Measurements from ENCODE around the gene PIAS4.

PIAS4 gene

DNA sequence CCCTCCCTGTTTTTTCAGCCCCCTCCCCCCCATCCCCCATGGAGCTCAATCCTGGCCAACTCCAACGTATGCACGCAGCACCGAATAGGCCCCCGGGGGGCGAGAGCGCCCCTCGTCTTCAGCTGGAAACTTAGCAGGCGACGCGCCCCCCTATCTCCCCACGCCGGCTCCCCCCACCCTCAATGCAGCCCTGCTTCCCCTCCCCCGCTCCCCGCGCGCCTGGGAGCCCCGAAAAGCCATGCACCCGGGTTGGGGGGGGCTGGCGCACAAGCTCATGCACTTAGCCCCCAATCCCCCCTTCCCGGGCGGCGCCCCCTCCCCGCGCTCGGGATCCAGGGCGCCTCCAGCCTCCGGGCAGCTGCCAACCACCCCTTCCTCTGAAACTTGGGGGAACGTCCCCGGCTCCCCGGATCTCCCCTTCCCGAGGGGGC is 58.7 kb downstream of the PIAS4 start (continued):
- TF ChIP-seq ZNF621 (tag by site-specific recombination; IDR thresholded peaks at IDR 0.05): no peak
- TF ChIP-seq PBX3 (CRISPR knock-in tag; IDR thresholded peaks at IDR 0.05): no peak
- TF ChIP-seq GLIS2 (tag by site-specific recombination; IDR thresholded peaks at IDR 0.05): peak; percentile 55
- no peak for TF ChIP-seq SP2 (tag by site-specific recombination; IDR thresholded peaks at IDR 0.05)
- no peak for TF ChIP-seq ZNF280D (tag by site-specific recombination; IDR thresholded peaks at IDR 0.05)
- TF ChIP-seq, protein P1, sequence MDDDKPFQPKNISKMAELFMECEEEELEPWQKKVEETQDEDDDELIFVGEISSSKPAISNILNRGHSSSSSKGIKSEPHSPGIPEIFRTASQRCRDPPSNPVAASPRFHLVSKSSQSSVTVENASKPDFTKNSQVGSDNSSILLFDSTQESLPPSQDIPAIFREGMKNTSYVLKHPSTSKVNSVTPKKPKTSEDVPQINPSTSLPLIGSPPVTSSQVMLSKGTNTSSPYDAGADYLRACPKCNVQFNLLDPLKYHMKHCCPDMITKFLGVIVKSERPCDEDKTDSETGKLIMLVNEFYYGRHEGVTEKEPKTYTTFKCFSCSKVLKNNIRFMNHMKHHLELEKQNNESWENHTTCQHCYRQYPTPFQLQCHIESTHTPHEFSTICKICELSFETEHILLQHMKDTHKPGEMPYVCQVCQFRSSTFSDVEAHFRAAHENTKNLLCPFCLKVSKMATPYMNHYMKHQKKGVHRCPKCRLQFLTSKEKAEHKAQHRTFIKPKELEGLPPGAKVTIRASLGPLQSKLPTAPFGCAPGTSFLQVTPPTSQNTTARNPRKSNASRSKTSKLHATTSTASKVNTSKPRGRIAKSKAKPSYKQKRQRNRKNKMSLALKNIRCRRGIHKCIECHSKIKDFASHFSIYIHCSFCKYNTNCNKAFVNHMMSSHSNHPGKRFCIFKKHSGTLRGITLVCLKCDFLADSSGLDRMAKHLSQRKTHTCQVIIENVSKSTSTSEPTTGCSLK (tag by site-specific recombination; IDR thresholded peaks at IDR 0.05): no peak
- TF ChIP-seq ZSCAN23 (tag by site-specific recombination; IDR thresholded peaks at IDR 0.05): no peak
- TF ChIP-seq ZNF830 (tag by site-specific recombination; IDR thresholded peaks at IDR 0.05; ENCODE audit: low read depth): no peak
- TF ChIP-seq REST (tag by site-specific recombination; IDR thresholded peaks at IDR 0.05): no peak
- TF ChIP-seq ZNF423 (tag by site-specific recombination; IDR thresholded peaks at IDR 0.05): peak; percentile 43; the same call in 1 of the 2 replicates
- no peak for TF ChIP-seq ZFP37 (tag by site-specific recombination; IDR thresholded peaks at IDR 0.05)
- peak; percentile 56; the same call in 1 of the 2 replicates for TF ChIP-seq ZEB2 (tag by site-specific recombination; IDR thresholded peaks at IDR 0.05)

DNA sequence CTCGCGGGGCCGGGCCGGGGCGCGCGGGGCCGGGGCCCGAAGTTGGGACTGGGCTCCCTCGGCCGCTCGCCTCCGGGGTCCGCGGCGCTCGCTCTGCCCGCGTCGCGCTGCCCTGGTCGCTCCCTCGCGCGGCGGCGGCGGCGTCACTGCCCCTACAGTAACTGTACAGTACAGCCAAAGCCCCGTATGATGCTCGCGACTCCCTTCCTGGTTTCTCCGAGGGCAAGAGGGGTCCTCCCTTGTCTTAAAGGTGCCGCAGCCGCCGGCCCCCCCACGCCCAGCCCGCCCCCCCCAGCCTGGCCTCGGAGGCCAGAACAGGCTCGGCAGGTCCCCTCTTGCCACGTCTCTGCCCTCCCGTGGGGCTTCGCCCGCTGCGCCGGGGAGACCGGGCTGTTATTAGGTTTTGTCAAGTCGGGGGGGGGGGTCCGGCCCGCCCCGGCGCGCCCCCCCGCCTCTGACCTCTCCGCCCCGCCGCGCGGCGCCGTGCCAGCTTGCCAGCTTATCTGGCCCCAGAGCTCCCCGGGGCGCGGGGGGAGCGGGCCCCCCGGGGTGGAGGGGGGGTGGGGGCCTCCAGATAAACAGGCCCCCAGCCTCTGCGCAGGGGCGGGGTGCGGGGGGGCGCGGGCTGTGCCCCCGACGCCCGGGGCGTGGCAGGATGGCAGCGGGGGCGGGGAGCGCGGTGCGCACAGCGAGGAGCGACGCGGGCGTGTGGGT is 59.3 kb downstream of the PIAS4 start, which contains the start of gene ZBTB7A:
ZBTB7A (minus strand) TSS at position 218 of the 714 bp plus-strand sequence. CDS start 11,667 bp downstream, outside the sequence.
- CTCF ChIA-PET: interaction anchor here (1.7 kb wide), 1 partner anchor 73 kb away, joined by 3 read pairs; no protein-coding TSS in a partner anchor
- TF ChIP-seq SP2 (tag by site-specific recombination; IDR thresholded peaks at IDR 0.05): peak; percentile 29
- TF ChIP-seq BCL11A (tag by site-specific recombination; IDR thresholded peaks at IDR 0.05; ENCODE audit: low read depth): no peak
- TF ChIP-seq ZNF324 (tag by site-specific recombination; IDR thresholded peaks at IDR 0.05): no peak
- TF ChIP-seq ZBTB21 (tag by site-specific recombination; IDR thresholded peaks at IDR 0.05): no peak
- TF ChIP-seq KLF1 (tag by site-specific recombination; IDR thresholded peaks at IDR 0.05): peak; percentile 11; the same call in 1 of the 2 replicates
- no peak for TF ChIP-seq ATF2 (tag by site-specific recombination; IDR thresholded peaks at IDR 0.05; ENCODE audit: low read depth)
- TF ChIP-seq GLIS1 (tag by site-specific recombination; IDR thresholded peaks at IDR 0.05): peak; percentile 26
- TF ChIP-seq ZNF18 (tag by site-specific recombination; IDR thresholded peaks at IDR 0.05): no peak
- 0 out of 2 replicates have a peak, but pooled peaks have one; percentile 5 for TF ChIP-seq ZBTB20 (tag by site-specific recombination; IDR thresholded peaks at IDR 0.05)
- no peak for TF ChIP-seq ZNF19 (tag by site-specific recombination; IDR thresholded peaks at IDR 0.05; ENCODE audit: low read depth)

More for the DNA sequence above, 59.3 kb downstream of the PIAS4 start, which contains the start of gene ZBTB7A:
- H3K36me3 ChIP-seq (ENCODE audit: control insufficient read depth in 2 of 2, insufficient read depth in 1 of 2, low read length in 2 of 2): peaks cover 0 to 18% of the 10 kb centered on the region in 2 experiments; a peak in 1 of 3 replicates
- H3K4me1 ChIP-seq (ENCODE audit: control insufficient read depth, insufficient read depth, low read length): peaks cover 4% of the 10 kb centered on the region; the same call in 1 of the 2 replicates
- POLR2A ChIA-PET: interaction anchor here (0.5 to 1.5 kb wide), 5 partner anchors 10 to 538 kb away, joined by 3 to 4 read pairs (median 4); partner anchors contain the start of genes DAPK3 and EEF2
- peak within 1 kb of the TSS; percentile 77; the same call in 1 of the 2 replicates for H3K27ac ChIP-seq (ENCODE audit: extremely low read depth, low read depth, low read length)
- H3K4me3 ChIP-seq (ENCODE audit: low read depth, low read length): peak within 1 kb of the TSS; percentile 70
- no peaks in the 10 kb centered on the region for H3K9me3 ChIP-seq (ENCODE audit: control insufficient read depth, insufficient read depth, low read depth, low read length)

All from HEK293 (cell line).